OCI-LY3 (cell line): ENCODE results near the gene CNNM2.
"Not testable (repeated sequence)": the region's sequence is repeated elsewhere in the genome, so short reads cannot be mapped to it uniquely, and the experiment has no call there.

Experiments
- EZH2phosphoT487 ChIP-seq: fragments of 200-600 bp; shearing (Covaris generic); IDR thresholded peaks from 2 replicates; pipeline ENCODE4 v1.6.1; 2018; ENCODE audit warnings: antibody characterized with exemption, mixed run types, low read depth
- TF ChIP-seq, protein P1 (sequence below): fragments of 200-600, 300-600 bp; sonication (generic); IDR thresholded peaks from 2 replicates; pipeline ENCODE4 v1.5.1; 2014; ENCODE audit warnings: antibody characterized with exemption, low read length, low read depth

DNA sequence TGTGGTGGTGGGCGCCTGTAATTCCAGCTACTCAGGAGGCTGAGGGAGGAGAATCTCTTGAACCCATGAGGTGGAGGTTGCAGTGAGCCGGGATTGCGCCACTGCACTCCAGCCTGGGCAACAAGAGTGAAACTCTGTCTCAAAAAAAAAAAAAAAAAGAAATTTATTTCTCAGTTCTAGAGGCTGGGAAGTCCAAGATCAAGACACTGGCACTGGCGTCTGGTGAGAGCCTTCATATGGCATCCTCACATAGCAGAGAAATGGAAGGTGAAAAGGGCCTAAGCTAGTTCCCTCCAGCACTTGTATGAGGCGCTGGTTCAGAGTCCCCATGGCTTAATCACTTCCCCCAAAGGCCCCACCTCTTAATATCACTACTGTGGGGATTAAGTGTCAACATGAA lies 10.3 kb downstream of the CNNM2 start:
- not testable (repeated sequence) for TF ChIP-seq EZH2phosphoT487
- TF ChIP-seq, protein P1, sequence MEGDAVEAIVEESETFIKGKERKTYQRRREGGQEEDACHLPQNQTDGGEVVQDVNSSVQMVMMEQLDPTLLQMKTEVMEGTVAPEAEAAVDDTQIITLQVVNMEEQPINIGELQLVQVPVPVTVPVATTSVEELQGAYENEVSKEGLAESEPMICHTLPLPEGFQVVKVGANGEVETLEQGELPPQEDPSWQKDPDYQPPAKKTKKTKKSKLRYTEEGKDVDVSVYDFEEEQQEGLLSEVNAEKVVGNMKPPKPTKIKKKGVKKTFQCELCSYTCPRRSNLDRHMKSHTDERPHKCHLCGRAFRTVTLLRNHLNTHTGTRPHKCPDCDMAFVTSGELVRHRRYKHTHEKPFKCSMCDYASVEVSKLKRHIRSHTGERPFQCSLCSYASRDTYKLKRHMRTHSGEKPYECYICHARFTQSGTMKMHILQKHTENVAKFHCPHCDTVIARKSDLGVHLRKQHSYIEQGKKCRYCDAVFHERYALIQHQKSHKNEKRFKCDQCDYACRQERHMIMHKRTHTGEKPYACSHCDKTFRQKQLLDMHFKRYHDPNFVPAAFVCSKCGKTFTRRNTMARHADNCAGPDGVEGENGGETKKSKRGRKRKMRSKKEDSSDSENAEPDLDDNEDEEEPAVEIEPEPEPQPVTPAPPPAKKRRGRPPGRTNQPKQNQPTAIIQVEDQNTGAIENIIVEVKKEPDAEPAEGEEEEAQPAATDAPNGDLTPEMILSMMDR, result not testable (repeated sequence)
